Prostate gland (tissue), 2 donors: ENCODE data around the gene NOCT.

Experiments
- POLR2A ChIP-seq: fragments of 450-650 bp; IDR thresholded peaks from one replicate; pipeline ENCODE4 v1.6.1; 2016; ENCODE audit warnings: antibody characterized with exemption, mild to moderate bottlenecking
- TF ChIP-seq, protein P1 (sequence below), 4 experiments: fragments of 200-600 bp in 2 of 4; fragments of 450-650 bp in 2 of 4; sonication (generic) in 2 of 4; IDR thresholded peaks; 1 replicate in 3 of 4; 2 replicates in 1 of 4; pipeline ENCODE4 v1.5.1; 2016 to 2019; ENCODE audit warnings: antibody characterized with exemption in 4 of 4, mild to moderate bottlenecking in 2 of 4, moderate library complexity in 2 of 4

DNA sequence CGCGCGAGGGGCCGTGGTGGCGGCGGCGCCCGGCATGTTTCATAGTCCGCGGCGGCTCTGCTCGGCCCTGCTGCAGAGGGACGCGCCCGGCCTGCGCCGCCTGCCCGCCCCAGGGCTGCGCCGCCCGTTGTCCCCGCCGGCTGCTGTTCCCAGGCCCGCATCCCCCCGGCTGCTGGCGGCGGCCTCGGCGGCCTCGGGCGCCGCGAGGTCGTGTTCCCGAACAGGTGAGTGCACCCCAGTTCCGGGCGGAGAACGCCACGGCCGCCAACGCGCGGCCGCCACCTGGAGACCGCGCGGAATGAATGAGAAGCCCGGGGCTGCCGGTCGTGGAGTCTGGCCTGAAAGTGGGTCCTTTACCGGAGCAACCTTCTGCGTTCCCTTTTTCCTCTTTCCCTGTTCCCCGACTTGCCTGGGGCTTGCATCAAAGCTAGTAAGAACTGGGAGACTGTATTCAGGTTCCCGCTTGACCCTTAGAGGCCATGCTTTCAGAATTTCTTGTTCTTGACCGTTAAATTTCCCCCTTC lies 429 bp downstream of the NOCT start:
- TF ChIP-seq, protein P1, sequence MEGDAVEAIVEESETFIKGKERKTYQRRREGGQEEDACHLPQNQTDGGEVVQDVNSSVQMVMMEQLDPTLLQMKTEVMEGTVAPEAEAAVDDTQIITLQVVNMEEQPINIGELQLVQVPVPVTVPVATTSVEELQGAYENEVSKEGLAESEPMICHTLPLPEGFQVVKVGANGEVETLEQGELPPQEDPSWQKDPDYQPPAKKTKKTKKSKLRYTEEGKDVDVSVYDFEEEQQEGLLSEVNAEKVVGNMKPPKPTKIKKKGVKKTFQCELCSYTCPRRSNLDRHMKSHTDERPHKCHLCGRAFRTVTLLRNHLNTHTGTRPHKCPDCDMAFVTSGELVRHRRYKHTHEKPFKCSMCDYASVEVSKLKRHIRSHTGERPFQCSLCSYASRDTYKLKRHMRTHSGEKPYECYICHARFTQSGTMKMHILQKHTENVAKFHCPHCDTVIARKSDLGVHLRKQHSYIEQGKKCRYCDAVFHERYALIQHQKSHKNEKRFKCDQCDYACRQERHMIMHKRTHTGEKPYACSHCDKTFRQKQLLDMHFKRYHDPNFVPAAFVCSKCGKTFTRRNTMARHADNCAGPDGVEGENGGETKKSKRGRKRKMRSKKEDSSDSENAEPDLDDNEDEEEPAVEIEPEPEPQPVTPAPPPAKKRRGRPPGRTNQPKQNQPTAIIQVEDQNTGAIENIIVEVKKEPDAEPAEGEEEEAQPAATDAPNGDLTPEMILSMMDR (IDR thresholded peaks at IDR 0.05) = no peak
- no peak for TF ChIP-seq POLR2A
